ENCODE results near the gene MRE11. TPM values are rescaled to one million over a fixed set of nuclear protein-coding genes. Genes with fewer than 3 reads are reported as not detected.

MRE11 gene
- total RNA-seq, 1 donor from 2014 or later, result 40.7 TPM

Other genes with a start within 250 kb of the MRE11 start
- not detected in 2 replicates for gene IZUMO1R, start 189.3 kb downstream of the MRE11 start, total RNA-seq
- 0.09 and 0.11 TPM in 2 replicates for gene GPR83, start 92.4 kb downstream of the MRE11 start, total RNA-seq
- gene ANKRD49, start 140 bp upstream of the MRE11 start, total RNA-seq, result 21.4 and 23.6 TPM in 2 replicates
- gene C11orf97, start 18.6 kb upstream of the MRE11 start, total RNA-seq, result not detected in 2 replicates
- gene FUT4, start 50.1 kb upstream of the MRE11 start, total RNA-seq, result 8.5 and 8.7 TPM in 2 replicates
- 0.61 and 1.0 TPM in 2 replicates for gene PIWIL4, start 73.5 kb upstream of the MRE11 start, total RNA-seq